OCI-LY3 (cell line): ENCODE results near the gene NKAIN4.

Experiments
- EZH2phosphoT487 ChIP-seq: fragments of 200-600 bp; shearing (Covaris generic); IDR thresholded peaks from 2 replicates; pipeline ENCODE4 v1.6.1; 2018; ENCODE audit warnings: antibody characterized with exemption, mixed run types, low read depth
- TF ChIP-seq, protein P1 (sequence below): fragments of 200-600, 300-600 bp; sonication (generic); IDR thresholded peaks from 2 replicates; pipeline ENCODE4 v1.5.1; 2014; ENCODE audit warnings: antibody characterized with exemption, low read length, low read depth

DNA sequence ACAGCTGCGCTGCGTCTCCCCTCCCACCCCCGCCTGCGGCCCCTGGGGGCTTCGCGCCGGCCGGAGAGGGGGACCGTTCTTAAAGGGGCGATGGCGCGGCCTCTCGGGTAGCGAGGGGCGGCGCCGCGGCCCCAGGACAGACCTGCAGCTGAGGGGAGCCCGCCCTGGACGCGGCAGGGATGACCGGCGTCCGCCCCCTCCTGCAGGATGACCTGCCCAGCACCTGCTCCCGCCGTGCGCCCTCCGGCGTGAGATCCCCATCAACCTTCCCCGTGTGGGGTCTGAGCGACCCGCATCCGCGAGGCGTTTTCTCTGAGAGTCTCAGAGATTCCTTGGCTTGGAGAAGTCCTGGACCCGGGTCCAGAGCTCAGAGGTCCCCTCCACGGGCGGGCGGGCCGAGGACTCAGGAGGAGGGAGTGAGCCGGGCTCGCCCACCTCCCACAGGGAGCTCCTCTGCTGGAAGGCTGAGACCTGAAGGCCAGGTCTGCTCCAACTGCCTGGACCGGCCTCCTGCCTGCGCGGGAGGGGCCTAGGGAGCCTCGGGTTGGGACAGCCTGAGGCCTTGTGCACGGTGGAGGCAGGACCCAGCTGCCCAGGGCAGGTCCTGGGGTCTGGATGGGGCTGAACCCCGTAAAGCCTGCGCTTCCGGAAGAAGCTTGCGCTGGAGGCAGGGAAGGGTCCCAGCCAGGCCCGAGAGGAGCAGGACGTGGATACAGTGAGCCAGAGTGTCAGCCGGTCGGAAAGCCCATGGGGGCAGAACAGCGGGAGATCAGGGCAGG lies 532 bp upstream of the NKAIN4 start:
- TF ChIP-seq, protein P1, sequence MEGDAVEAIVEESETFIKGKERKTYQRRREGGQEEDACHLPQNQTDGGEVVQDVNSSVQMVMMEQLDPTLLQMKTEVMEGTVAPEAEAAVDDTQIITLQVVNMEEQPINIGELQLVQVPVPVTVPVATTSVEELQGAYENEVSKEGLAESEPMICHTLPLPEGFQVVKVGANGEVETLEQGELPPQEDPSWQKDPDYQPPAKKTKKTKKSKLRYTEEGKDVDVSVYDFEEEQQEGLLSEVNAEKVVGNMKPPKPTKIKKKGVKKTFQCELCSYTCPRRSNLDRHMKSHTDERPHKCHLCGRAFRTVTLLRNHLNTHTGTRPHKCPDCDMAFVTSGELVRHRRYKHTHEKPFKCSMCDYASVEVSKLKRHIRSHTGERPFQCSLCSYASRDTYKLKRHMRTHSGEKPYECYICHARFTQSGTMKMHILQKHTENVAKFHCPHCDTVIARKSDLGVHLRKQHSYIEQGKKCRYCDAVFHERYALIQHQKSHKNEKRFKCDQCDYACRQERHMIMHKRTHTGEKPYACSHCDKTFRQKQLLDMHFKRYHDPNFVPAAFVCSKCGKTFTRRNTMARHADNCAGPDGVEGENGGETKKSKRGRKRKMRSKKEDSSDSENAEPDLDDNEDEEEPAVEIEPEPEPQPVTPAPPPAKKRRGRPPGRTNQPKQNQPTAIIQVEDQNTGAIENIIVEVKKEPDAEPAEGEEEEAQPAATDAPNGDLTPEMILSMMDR, result no peak
- no peak for TF ChIP-seq EZH2phosphoT487
